H9 (cell line): ENCODE results near the gene DNAJC8. TPM values are rescaled to one million over a fixed set of nuclear protein-coding genes. Genes with fewer than 3 reads are reported as not detected.

Experiments used
- DNase-seq: peaks from one replicate; pipeline ENCODE4 v3.0.0-alpha.2; 2017
- H2AFZ ChIP-seq: one replicate; pipeline ENCODE4 v1.6.1; 2013; ENCODE audit warnings: mild to moderate bottlenecking, low read length, control low read depth, moderate library complexity
- H2AK5ac ChIP-seq: 2 replicates; pipeline ENCODE4 v1.6.1; 2013; ENCODE audit warnings: low read length, control low read depth, mixed read lengths; ENCODE audit not compliant: insufficient read length
- H2BK120ac ChIP-seq: one replicate; pipeline ENCODE4 v1.6.1; 2013; ENCODE audit warnings: low read depth, mild to moderate bottlenecking, low read length, control low read depth, inconsistent platforms; ENCODE audit not compliant: poor library complexity, severe bottlenecking
- H2BK12ac ChIP-seq: 2 replicates; pipeline ENCODE4 v1.6.1; 2013; ENCODE audit warnings: low read length, control low read depth, mixed read lengths, low read depth; ENCODE audit not compliant: insufficient read length
- H2BK15ac ChIP-seq: 2 replicates; pipeline ENCODE4 v1.6.1; 2013; ENCODE audit warnings: low read depth, low read length, control low read depth
- H2BK20ac ChIP-seq: one replicate; pipeline ENCODE4 v1.6.1; 2013; ENCODE audit warnings: low read depth, mild to moderate bottlenecking, low read length, control low read depth, inconsistent platforms; ENCODE audit not compliant: poor library complexity, severe bottlenecking
- H2BK5ac ChIP-seq: 2 replicates; pipeline ENCODE4 v1.6.1; 2013; ENCODE audit warnings: low read length, control low read depth, mixed read lengths; ENCODE audit not compliant: insufficient read length
- H3K14ac ChIP-seq: 2 replicates; pipeline ENCODE4 v1.6.1; 2013; ENCODE audit warnings: low read length, control low read depth; ENCODE audit not compliant: insufficient read depth
- H3K18ac ChIP-seq: 2 replicates; pipeline ENCODE4 v1.6.1; 2013; ENCODE audit warnings: low read depth, mild to moderate bottlenecking, mixed read lengths, low read length, control low read depth; ENCODE audit not compliant: insufficient read length
- H3K23ac ChIP-seq: 2 replicates; pipeline ENCODE4 v1.6.1; 2013; ENCODE audit warnings: low read length, control low read depth, mixed read lengths, low read depth; ENCODE audit not compliant: insufficient read length
- H3K23me2 ChIP-seq: 2 replicates; pipeline ENCODE4 v1.6.1; 2013; ENCODE audit warnings: low read depth, mild to moderate bottlenecking, mixed read lengths, low read length, control low read depth; ENCODE audit not compliant: insufficient read length, poor library complexity, severe bottlenecking
- H3K27ac ChIP-seq: 2 replicates; pipeline ENCODE4 v1.5.1; 2013; ENCODE audit warnings: low read length, control low read depth, mixed read lengths, low read depth; ENCODE audit not compliant: insufficient read length
- H3K27me3 ChIP-seq: 2 replicates; pipeline ENCODE4 v1.6.1; 2013; ENCODE audit warnings: low read length, control low read depth, inconsistent platforms; ENCODE audit not compliant: insufficient read depth
- H3K4ac ChIP-seq: 2 replicates; pipeline ENCODE4 v1.6.1; 2013; ENCODE audit warnings: low read depth, mild to moderate bottlenecking, control low read depth, inconsistent platforms, low read length, moderate library complexity
- H3K4me1 ChIP-seq: 2 replicates; pipeline ENCODE4 v1.6.1; 2013; ENCODE audit warnings: low read length, control low read depth, inconsistent platforms; ENCODE audit not compliant: insufficient read depth
- H3K4me2 ChIP-seq: 2 replicates; pipeline ENCODE4 v1.6.1; 2013; ENCODE audit warnings: low read length, control low read depth, mixed read lengths; ENCODE audit not compliant: insufficient read length, insufficient read depth
- H3K56ac ChIP-seq: 2 replicates; pipeline ENCODE4 v1.6.1; 2013; ENCODE audit warnings: low read depth, mild to moderate bottlenecking, mixed read lengths, low read length, control low read depth; ENCODE audit not compliant: insufficient read length
- H3K79me1 ChIP-seq: 2 replicates; pipeline ENCODE4 v1.6.1; 2013; ENCODE audit warnings: low read depth, mild to moderate bottlenecking, moderate library complexity, low read length, control low read depth, inconsistent platforms; ENCODE audit not compliant: insufficient read depth, poor library complexity, severe bottlenecking
- H3K79me2 ChIP-seq: 2 replicates; pipeline ENCODE4 v1.6.1; 2013; ENCODE audit warnings: low read length, control low read depth, inconsistent platforms; ENCODE audit not compliant: insufficient read depth
- H3K9ac ChIP-seq: 2 replicates; pipeline ENCODE4 v1.6.1; 2013; ENCODE audit warnings: low read length, control low read depth, mixed read lengths; ENCODE audit not compliant: insufficient read length; ENCODE audit errors: extremely low read depth
- H3K9me3 ChIP-seq: one replicate; pipeline ENCODE4 v1.6.1; 2013; ENCODE audit warnings: low read depth, low read length, inconsistent platforms; ENCODE audit not compliant: control insufficient read depth
- H3T11ph ChIP-seq: one replicate; pipeline ENCODE4 v1.6.1; 2013; ENCODE audit warnings: mild to moderate bottlenecking, low read length, control low read depth, inconsistent platforms
- H4K20me1 ChIP-seq: one replicate; pipeline ENCODE4 v1.6.1; 2013; ENCODE audit not compliant: control insufficient read depth, insufficient read length, insufficient read depth
- H4K5ac ChIP-seq: 2 replicates; pipeline ENCODE4 v1.6.1; 2013; ENCODE audit warnings: low read depth, mild to moderate bottlenecking, mixed read lengths, low read length, control low read depth; ENCODE audit not compliant: insufficient read length
- H4K8ac ChIP-seq: replicated peaks from 2 replicates; pipeline ENCODE4 v1.6.1; 2013; ENCODE audit warnings: low read length, control low read depth, mixed read lengths, low read depth; ENCODE audit not compliant: insufficient read length
- H4K91ac ChIP-seq: 2 replicates; pipeline ENCODE4 v1.6.1; 2013; ENCODE audit warnings: low read depth, mild to moderate bottlenecking, moderate library complexity, mixed read lengths, low read length, control low read depth; ENCODE audit not compliant: insufficient read length
- H3K27ac Mint-ChIP-seq, 3 experiments: 2 replicates in 2 of 3; 3 replicates in 1 of 3; pipeline ENCODE4 v1.8.0; 2020 to 2021; ENCODE audit warnings: mixed read lengths in 3 of 3, mild to moderate bottlenecking in 1 of 3, moderate library complexity in 1 of 3
- H3K27me3 Mint-ChIP-seq: 2 replicates; pipeline ENCODE4 v1.8.0; 2021; ENCODE audit warnings: low read depth, mild to moderate bottlenecking, moderate library complexity, mixed read lengths
- H3K36me3 Mint-ChIP-seq, 3 experiments: 2 replicates in 2 of 3; 3 replicates in 1 of 3; pipeline ENCODE4 v1.8.0; 2020 to 2021; ENCODE audit warnings: low read depth in 3 of 3, mixed read lengths in 3 of 3; ENCODE audit not compliant: insufficient read depth in 1 of 3
- H3K4me1 Mint-ChIP-seq, 2 experiments: 2 replicates each; pipeline ENCODE4 v1.8.0; 2020; ENCODE audit warnings: mixed read lengths in 2 of 2
- H3K4me3 Mint-ChIP-seq, 2 experiments: 2 replicates in 1 of 2; 3 replicates in 1 of 2; pipeline ENCODE4 v1.8.0; 2020 to 2021; ENCODE audit warnings: mild to moderate bottlenecking in 2 of 2, mixed read lengths in 2 of 2, moderate library complexity in 1 of 2
- H3K9me3 Mint-ChIP-seq, 2 experiments: 2 replicates in 1 of 2; 3 replicates in 1 of 2; pipeline ENCODE4 v1.8.0; 2020; ENCODE audit warnings: mild to moderate bottlenecking in 2 of 2, mixed read lengths in 2 of 2, moderate library complexity in 1 of 2
- CTCF ChIP-seq: fragments of 200-600 bp; sonication (generic); conservative IDR thresholded peaks from 3 replicates; pipeline ENCODE4 v1.8.0; 2021; ENCODE audit warnings: antibody characterized with exemption, mild to moderate bottlenecking
- WGBS: extraction: QIAGEN DNeasy Blood & Tissue Kit; methylation state at CpG from one replicate; pipeline ENCODE4 v1.1.7; 2013; ENCODE audit warnings: missing lambda C conversion rate, low lambda C conversion rate, mixed read lengths; ENCODE audit not compliant: insufficient read length; ENCODE audit errors: extremely low coverage; 5-methylcytosine and 5-hydroxymethylcytosine counted together
- total RNA-seq: library from RNA; stranded (reverse); gene quantifications from 2 replicates; pipeline ENCODE4 v1.2.1, GENCODE V29; 2021

The DNAJC8 gene
- total RNA-seq, 1 experiment from 2014 or later, result 132 TPM

GRCh38 chr1:28248273-28249012 lies 15.6 kb upstream of the DNAJC8 start:
- no peaks in the 10 kb centered on the region for H3K4me1 ChIP-seq
- H2BK12ac ChIP-seq, result peak overlapping the region; percentile 22
- no peaks in the 10 kb centered on the region for H3K79me2 ChIP-seq
- H4K91ac ChIP-seq, result no peak overlapping the region
- H3K23ac ChIP-seq, result no peak overlapping the region
- H2BK15ac ChIP-seq, result no peak overlapping the region
- H3K9ac ChIP-seq, result no peak overlapping the region
- peak; percentile 96 for TF ChIP-seq CTCF
- H3K9me3 ChIP-seq, result no peaks in the 10 kb centered on the region
- H3K56ac ChIP-seq, result no peak overlapping the region
- H3K36me3 Mint-ChIP-seq, result no peaks in the 10 kb centered on the region
- H2AK5ac ChIP-seq, result no peak overlapping the region
- no peak overlapping the region for H2BK5ac ChIP-seq
- H3K18ac ChIP-seq, result no peak overlapping the region
- peak overlapping the region; percentile 92 for H2AFZ ChIP-seq
- H2BK120ac ChIP-seq, result no peak overlapping the region
- no peak overlapping the region for H3K14ac ChIP-seq
- no peak overlapping the region for H4K8ac ChIP-seq
- H3K9me3 Mint-ChIP-seq, result no peaks in the 10 kb centered on the region
- H3K4me3 Mint-ChIP-seq, result peak overlapping the region in 1 of 2 experiments; percentile 93; a peak in 4 of 5 replicates
- no peaks in the 10 kb centered on the region for H3K27me3 Mint-ChIP-seq
- peaks cover 31 to 33% of the 10 kb centered on the region in 2 experiments for H3K4me1 Mint-ChIP-seq
- H3K79me1 ChIP-seq, result no peaks in the 10 kb centered on the region
- H3K4ac ChIP-seq, result no peak overlapping the region
- peak overlapping the region; percentile 45 to 93 (median 85); a peak in 6 of 7 replicates for H3K27ac Mint-ChIP-seq
- peak overlapping the region; percentile 4 for H3K27ac ChIP-seq
- H3K27me3 ChIP-seq, result no peaks in the 10 kb centered on the region
- DNase-seq, result peak; percentile 79
- peaks cover 8% of the 10 kb centered on the region for H3K23me2 ChIP-seq
- peak overlapping the region; percentile 94 for H2BK20ac ChIP-seq
- no peaks in the 10 kb centered on the region for H4K20me1 ChIP-seq
- WGBS, result no CpG with 5 or more reads among the region's 12 CpGs
- H4K5ac ChIP-seq, result no peak overlapping the region
- H3K4me2 ChIP-seq, result peak overlapping the region; percentile 20
- no peak overlapping the region for H3T11ph ChIP-seq
